ENCODE measurements around the gene HSF2. TPM values are rescaled to one million over a fixed set of nuclear protein-coding genes. Genes with fewer than 3 reads are reported as not detected.

The HSF2 gene
- total and polyA plus RNA-seq, 8 donors, result 2.7 to 8.6 (median 3.8) TPM

GRCh38 chr6:122404444-122404843 lies 5.0 kb downstream of the HSF2 start:
- H3K27me3 ChIP-seq, result no peaks in the 10 kb centered on the region
- H3K4me3 ChIP-seq, result no peak overlapping the region
- no peak overlapping the region for H3K27ac ChIP-seq
- FAIRE-seq, result no peak
- no peaks in the 10 kb centered on the region for H3K9me3 ChIP-seq
- intact Hi-C loops (cut with DNase I), result no loop called here
- no peak for DNase-seq
- no peaks in the 10 kb centered on the region for H3K36me3 ChIP-seq
- H3K4me1 ChIP-seq, result peaks cover 0 to 12% (median 0%) of the 10 kb centered on the region in 3 donors
- WGBS, 2 donors, result 50 to 59% methylated on average over 2 of the region's 2 CpGs
- no peak for TF ChIP-seq CTCF (IDR thresholded peaks at IDR 0.05)
- no peak for ATAC-seq

GRCh38 chr6:122405417-122405816 lies 6.0 kb downstream of the HSF2 start:
- DNase-seq (no peak), FAIRE-seq (no peak), ATAC-seq (no peak)
- Histone ChIP-seq H3K4me3 (no peak overlapping the region), H3K9me3 (no peaks in the 10 kb centered on the region), H3K27ac (no peak overlapping the region), H3K27me3 (no peaks in the 10 kb centered on the region), H3K4me1 (peaks cover 0 to 11% (median 0%) of the 10 kb centered on the region in 3 donors), H3K36me3 (no peaks in the 10 kb centered on the region)
- intact Hi-C loops (cut with DNase I), result no loop called here
- TF ChIP-seq CTCF (IDR thresholded peaks at IDR 0.05), result no peak
- WGBS, 2 donors, result 70 to 71% methylated on average over 1 of the region's 1 CpG

GRCh38 chr6:122406187-122406586 lies 6.7 kb downstream of the HSF2 start:
- Histone ChIP-seq H3K4me1 (peaks cover 0 to 6% (median 0%) of the 10 kb centered on the region in 3 donors), H3K27ac (no peak overlapping the region), H3K36me3 (no peaks in the 10 kb centered on the region), H3K9me3 (no peaks in the 10 kb centered on the region), H3K4me3 (no peak overlapping the region), H3K27me3 (no peaks in the 10 kb centered on the region)
- ATAC-seq (no peak), FAIRE-seq (no peak), DNase-seq (no peak)
- WGBS, 2 donors, result 94 to 100% methylated on average over 1 of the region's 1 CpG
- intact Hi-C loops (cut with DNase I), result no loop called here
- TF ChIP-seq CTCF (IDR thresholded peaks at IDR 0.05), result no peak

- Histone ChIP-seq H3K27ac (no peak overlapping the region), H3K36me3 (no peaks in the 10 kb centered on the region), H3K9me3 (no peaks in the 10 kb centered on the region), H3K4me3 (no peak overlapping the region), H3K4me1 (peaks cover 0 to 4% (median 0%) of the 10 kb centered on the region in 3 donors), H3K27me3 (no peaks in the 10 kb centered on the region)
- DNase-seq, result no peak
- no peak for ATAC-seq
- intact Hi-C loops (cut with DNase I), result no loop called here
- WGBS, 2 donors, result 48 to 63% methylated on average over 4 of the region's 4 CpGs
- FAIRE-seq, result no peak
- TF ChIP-seq CTCF (IDR thresholded peaks at IDR 0.05), result no peak
Observed at GRCh38 chr6:122407712-122408111, 8.3 kb downstream of the HSF2 start.

GRCh38 chr6:122408240-122408639 lies 8.8 kb downstream of the HSF2 start:
- no peak overlapping the region for H3K4me3 ChIP-seq
- no peak overlapping the region for H3K27ac ChIP-seq
- no peaks in the 10 kb centered on the region for H3K9me3 ChIP-seq
- no peaks in the 10 kb centered on the region for H3K27me3 ChIP-seq
- TF ChIP-seq CTCF (IDR thresholded peaks at IDR 0.05), result no peak
- no peaks in the 10 kb centered on the region for H3K36me3 ChIP-seq
- FAIRE-seq, result no peak
- intact Hi-C loops (cut with DNase I), result no loop called here
- peaks cover 0 to 4% (median 0%) of the 10 kb centered on the region in 3 donors for H3K4me1 ChIP-seq
- DNase-seq, result no peak
- ATAC-seq, result no peak
- WGBS, 2 donors, result 62 to 66% methylated on average over 1 of the region's 1 CpG

All from pancreas (tissue), 10 donors.